Measurements from ENCODE around the gene ATP8B3. TPM values are rescaled to one million over a fixed set of nuclear protein-coding genes. Genes with fewer than 3 reads are reported as not detected.

ATP8B3 gene
- total and polyA plus RNA-seq, 10 of the 15 experiments (the other 5 are each of a cell fraction or from before 2014, with no cell fraction given) = 0.13 to 1.7 (median 0.52) TPM

DNA sequence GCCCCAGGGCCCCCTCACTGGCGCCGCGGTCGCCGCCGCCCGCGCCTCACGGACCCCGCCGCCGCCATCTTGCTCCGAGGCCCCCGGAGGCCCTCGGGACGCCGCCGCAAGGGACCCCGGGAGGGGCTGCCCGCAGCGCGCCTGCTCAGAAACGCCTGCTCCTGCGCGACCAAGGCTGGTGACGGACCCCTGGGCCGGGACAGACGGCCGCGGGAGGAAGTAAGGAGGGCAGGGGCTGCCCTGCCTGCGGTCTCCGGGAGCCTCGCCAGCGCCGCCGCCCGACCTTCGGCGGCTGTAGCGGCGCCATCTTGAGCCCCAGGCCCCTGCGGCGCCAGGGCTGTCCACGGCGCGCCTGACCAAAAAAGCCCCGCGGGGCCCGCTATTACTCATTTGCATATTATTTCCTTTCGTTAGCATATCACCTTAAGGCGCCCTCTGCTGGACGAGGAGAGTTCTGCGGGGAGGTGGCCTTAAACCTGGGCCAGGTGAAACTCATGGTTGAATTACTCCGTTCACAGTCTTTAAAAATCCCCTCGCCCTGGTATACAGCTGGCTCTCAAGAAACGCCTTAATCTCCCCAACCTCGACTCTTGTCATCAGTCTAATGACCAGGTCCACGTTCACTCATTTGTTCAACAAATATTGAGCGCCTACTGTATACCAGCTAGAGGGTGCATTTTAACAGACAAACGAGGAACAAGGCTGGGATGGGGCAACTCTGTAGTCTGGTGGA lies 36.5 kb upstream of the ATP8B3 start, which contains the start of gene REXO1 (continued):
- TF ChIP-seq NKRF (conservative IDR thresholded peaks at IDR 0.05) (no peak; the same call in 1 of the 2 replicates), MTA3 (IDR thresholded peaks at IDR 0.05; ENCODE audit: borderline replicate concordance, low read length) (no peak), SIN3A (IDR thresholded peaks at IDR 0.05; ENCODE audit: low read depth, low read length) (no peak)

- BruUV-seq (replicated peaks) = no TSS peak
- WGBS (ENCODE audit: insufficient coverage, insufficient replicate concordance, low lambda C conversion rate, missing lambda C conversion rate) = 1% methylated on average over 62 of the region's 72 CpGs
- ChIA-PET POLR2A (interaction anchor here (0.5 kb wide), 1 partner anchor 145 kb away, joined by 3 read pairs; no protein-coding TSS in a partner anchor), SMC1A (ENCODE audit: uncharacterized antibody, unreplicated experiment) (interaction anchor here (1.4 kb wide), 1 partner anchor 10 kb away, joined by 3 read pairs; no protein-coding TSS in a partner anchor), RAD21 (ENCODE audit: unreplicated experiment) (no interaction called here), CTCF (interaction anchor here (0.7 to 2.6 kb wide), 2 partner anchors 9 to 22 kb away, joined by 3 to 13 read pairs; no protein-coding TSS in a partner anchor)
- Histone ChIP-seq H3K36me3 (ENCODE audit: control insufficient read depth in 2 of 2, insufficient read depth in 2 of 2, low read length in 1 of 2) (peaks cover 0 to 6% of the 10 kb centered on the region in 2 experiments; a peak in 3 of 4 replicates), H3K79me2 (ENCODE audit: control insufficient read depth, insufficient read depth, low read length) (peaks cover 55% of the 10 kb centered on the region), H3K27me3 (replicated peaks in 1 of 2; ENCODE audit: control insufficient read depth in 2 of 2, insufficient read depth in 2 of 2, low read length in 1 of 2) (no peaks in the 10 kb centered on the region), H3K4me2 (ENCODE audit: control insufficient read depth, insufficient read depth) (peak overlapping the region; percentile 97; the same call in 1 of the 2 replicates), H2AFZ (ENCODE audit: control insufficient read depth, low read depth, low read length) (peak overlapping the region; percentile 98), H3K9me3 (replicated peaks; ENCODE audit: control insufficient read depth, insufficient read depth, low read length) (no peaks in the 10 kb centered on the region), H3K9ac (ENCODE audit: control insufficient read depth, insufficient read depth, low read length) (peak overlapping the region; percentile 98), H3K4me3 (peak overlapping the region; percentile 89), H4K20me1 (ENCODE audit: control insufficient read depth, insufficient read depth) (peaks cover 3% of the 10 kb centered on the region; the same call in 1 of the 2 replicates), H3K4me1 (ENCODE audit: control insufficient read depth, insufficient read depth, low read length) (peaks cover 24% of the 10 kb centered on the region), H3K27ac (ENCODE audit: control insufficient read depth, insufficient read depth) (peak overlapping the region; percentile 100)
- in situ Hi-C loops (cut with MboI) (no loop called here), intact Hi-C loops (cut with micrococcal nuclease; ENCODE audit: unreplicated experiment) (no loop called here)
- FAIRE-seq (no peak), ATAC-seq (peak; percentile 43), DNase-seq (ENCODE audit: low read depth, low spot score) (no peak)
- 0 out of 2 replicates have a peak, but pooled peaks have one; percentile 43 for TF ChIP-seq SIN3A (IDR thresholded peaks at IDR 0.05; ENCODE audit: low read depth, low read length)
- no peak for TF ChIP-seq ZBTB40 (IDR thresholded peaks at IDR 0.05; ENCODE audit: borderline replicate concordance)
- TF ChIP-seq TARDBP (IDR thresholded peaks at IDR 0.05; ENCODE audit: borderline replicate concordance) = 0 out of 2 replicates have a peak, but pooled peaks have one; percentile 8
- TF ChIP-seq WRNIP1 (IDR thresholded peaks at IDR 0.05; ENCODE audit: borderline replicate concordance, low read depth, low read length) = no peak
- TF ChIP-seq SMARCA5 (IDR thresholded peaks at IDR 0.05) = 0 out of 2 replicates have a peak, but pooled peaks have one; percentile 37
- TF ChIP-seq GATAD2B (conservative IDR thresholded peaks at IDR 0.05; ENCODE audit: low read depth) = peak; percentile 71; the same call in 1 of the 2 replicates
- TF ChIP-seq NKRF (conservative IDR thresholded peaks at IDR 0.05) = peak; percentile 66; the same call in 1 of the 2 replicates
- peak; percentile 53; the same call in 1 of the 2 replicates for TF ChIP-seq FOXK2 (IDR thresholded peaks at IDR 0.05)
- TF ChIP-seq YBX1 (IDR thresholded peaks at IDR 0.05) = no peak
- no peak for TF ChIP-seq CREM (IDR thresholded peaks at IDR 0.05; ENCODE audit: low read depth)
Observed at GRCh38 chr19:1847684-1848398, 35.8 kb upstream of the ATP8B3 start.

Measured in GM12878 (cell line).